ENCODE data around the gene EMC9. TPM values are rescaled to one million over a fixed set of nuclear protein-coding genes. Genes with fewer than 3 reads are reported as not detected.

Gene EMC9
- polyA plus RNA-seq, 6 donors from 2014 or later, result 5.9 to 15.3 (median 9.2) TPM

GRCh38 chr14:24139272-24139934 is 2.0 kb downstream of the EMC9 start:
- H3K4me1 Mint-ChIP-seq, result peaks cover 46 to 73% (median 54%) of the 10 kb centered on the region in 3 donors
- no peaks in the 10 kb centered on the region for H3K9me3 Mint-ChIP-seq
- H3K36me3 Mint-ChIP-seq, result peaks cover 6 to 13% of the 10 kb centered on the region in 2 donors
- H3K4me3 Mint-ChIP-seq, result peak overlapping the region in 7 of 8 donors; percentile 4 to 99 (median 61)
- H3K27me3 Mint-ChIP-seq, result no peaks in the 10 kb centered on the region
- DNase-seq (no peak), ATAC-seq (ENCODE audit: low read depth in 2 of 2) (no peak)
- H3K27ac Mint-ChIP-seq, result peak overlapping the region in 3 of 6 donors; percentile 20 to 85 (median 67)

- peaks cover 41 to 69% (median 50%) of the 10 kb centered on the region in 3 donors for H3K4me1 Mint-ChIP-seq
Observed at GRCh38 chr14:24138396-24139271, 2.8 kb downstream of the EMC9 start.

GRCh38 chr14:24137529-24138395 is 3.6 kb downstream of the EMC9 start:
- peak overlapping the region in 4 of 6 donors; percentile 77 to 98 (median 98) for H3K27ac Mint-ChIP-seq
- H3K36me3 Mint-ChIP-seq, result peaks cover 0 to 9% of the 10 kb centered on the region in 2 donors
- H3K4me3 Mint-ChIP-seq, result peak overlapping the region; percentile 80 to 99 (median 91)

More at GRCh38 chr14:24138396-24139271, 2.8 kb downstream of the EMC9 start:
- Mint-ChIP-seq H3K36me3 (peaks cover 0 to 9% of the 10 kb centered on the region in 2 donors), H3K27me3 (no peaks in the 10 kb centered on the region), H3K27ac (peak overlapping the region in 4 of 6 donors; percentile 67 to 88 (median 85)), H3K4me3 (peak overlapping the region in 7 of 8 donors; percentile 29 to 99 (median 71)), H3K9me3 (no peaks in the 10 kb centered on the region)
- DNase-seq, result no peak
- ATAC-seq (ENCODE audit: low read depth in 2 of 2), result no peak

GRCh38 chr14:24136684-24137528 is 4.5 kb downstream of the EMC9 start:
- peak overlapping the region; percentile 96 to 98 (median 98) for H3K27ac Mint-ChIP-seq
- no peaks in the 10 kb centered on the region for H3K27me3 Mint-ChIP-seq
- no peak for DNase-seq
- H3K4me1 Mint-ChIP-seq, result peaks cover 44 to 63% (median 54%) of the 10 kb centered on the region in 3 donors
- no peak for ATAC-seq (ENCODE audit: low read depth in 2 of 2)
- H3K4me3 Mint-ChIP-seq, result peak overlapping the region; percentile 87 to 99 (median 92)
- peaks cover 0 to 9% of the 10 kb centered on the region in 2 donors for H3K36me3 Mint-ChIP-seq
- H3K9me3 Mint-ChIP-seq, result no peaks in the 10 kb centered on the region

More at GRCh38 chr14:24137529-24138395, 3.6 kb downstream of the EMC9 start:
- H3K4me1 Mint-ChIP-seq, result peaks cover 40 to 64% (median 52%) of the 10 kb centered on the region in 3 donors
- DNase-seq (no peak), ATAC-seq (ENCODE audit: low read depth in 2 of 2) (no peak)
- H3K9me3 Mint-ChIP-seq, result no peaks in the 10 kb centered on the region
- no peaks in the 10 kb centered on the region for H3K27me3 Mint-ChIP-seq

GRCh38 chr14:24135834-24136683 is 5.3 kb downstream of the EMC9 start, which contains the start of gene PSME1:
Gene PSME1 (plus strand): TSS chr14:24136194. CDS start chr14:24136263, 69 bp downstream.
- peaks cover 0 to 9% of the 10 kb centered on the region in 2 donors for H3K36me3 Mint-ChIP-seq
- no peaks in the 10 kb centered on the region for H3K9me3 Mint-ChIP-seq
- H3K4me1 Mint-ChIP-seq, result peaks cover 47 to 60% (median 52%) of the 10 kb centered on the region in 3 donors
- no peaks in the 10 kb centered on the region for H3K27me3 Mint-ChIP-seq
- DNase-seq, result peak; percentile 92
- peak; percentile 84 to 89 for ATAC-seq (ENCODE audit: low read depth in 2 of 2)
- peak within 1 kb of the TSS; percentile 96 to 98 (median 98) for H3K27ac Mint-ChIP-seq
- peak within 1 kb of the TSS; percentile 87 to 99 (median 94) for H3K4me3 Mint-ChIP-seq

- peaks cover 0 to 9% of the 10 kb centered on the region in 2 donors for H3K36me3 Mint-ChIP-seq
- no peak for ATAC-seq (ENCODE audit: low read depth in 2 of 2)
- peak overlapping the region; percentile 93 to 98 (median 96) for H3K27ac Mint-ChIP-seq
- H3K4me3 Mint-ChIP-seq, result peak overlapping the region; percentile 87 to 99 (median 94)
- no peaks in the 10 kb centered on the region for H3K9me3 Mint-ChIP-seq
- DNase-seq, result no peak
- peaks cover 42 to 59% (median 47%) of the 10 kb centered on the region in 3 donors for H3K4me1 Mint-ChIP-seq
- no peaks in the 10 kb centered on the region for H3K27me3 Mint-ChIP-seq
Observed at GRCh38 chr14:24135584-24135833, 5.9 kb downstream of the EMC9 start.

- ATAC-seq (ENCODE audit: low read depth in 2 of 2), result no peak
- Mint-ChIP-seq H3K4me1 (peaks cover 30 to 45% (median 34%) of the 10 kb centered on the region in 3 donors), H3K9me3 (no peaks in the 10 kb centered on the region), H3K36me3 (peaks cover 0 to 4% of the 10 kb centered on the region in 2 donors), H3K4me3 (no peak overlapping the region), H3K27me3 (no peaks in the 10 kb centered on the region), H3K27ac (no peak overlapping the region)
- DNase-seq, result no peak
Observed at GRCh38 chr14:24133735-24134134, 7.7 kb downstream of the EMC9 start.

GRCh38 chr14:24132976-24133375 is 8.4 kb downstream of the EMC9 start:
- H3K36me3 Mint-ChIP-seq, result peaks cover 0 to 4% of the 10 kb centered on the region in 2 donors
- H3K9me3 Mint-ChIP-seq, result no peaks in the 10 kb centered on the region
- H3K27me3 Mint-ChIP-seq, result no peaks in the 10 kb centered on the region
- no peak for DNase-seq
- H3K4me3 Mint-ChIP-seq, result no peak overlapping the region
- H3K4me1 Mint-ChIP-seq, result peaks cover 31 to 40% (median 32%) of the 10 kb centered on the region in 3 donors
- ATAC-seq (ENCODE audit: low read depth in 2 of 2), result no peak
- peak overlapping the region in 3 of 6 donors; percentile 9 to 54 (median 53) for H3K27ac Mint-ChIP-seq

GRCh38 chr14:24132061-24132685 is 9.2 kb downstream of the EMC9 start:
- Mint-ChIP-seq H3K36me3 (peaks cover 0 to 2% of the 10 kb centered on the region in 2 donors), H3K9me3 (no peaks in the 10 kb centered on the region), H3K27ac (peak overlapping the region in 2 of 6 donors; percentile 53 to 54), H3K4me1 (peaks cover 32 to 42% (median 37%) of the 10 kb centered on the region in 3 donors), H3K27me3 (no peaks in the 10 kb centered on the region), H3K4me3 (peak overlapping the region in 1 of 8 donors; percentile 29)
- DNase-seq, result no peak
- no peak for ATAC-seq (ENCODE audit: low read depth in 2 of 2)

GRCh38 chr14:24131549-24131966 is 9.8 kb downstream of the EMC9 start:
- ATAC-seq (ENCODE audit: low read depth in 2 of 2), result no peak
- Mint-ChIP-seq H3K9me3 (no peaks in the 10 kb centered on the region), H3K4me1 (peaks cover 26 to 36% (median 30%) of the 10 kb centered on the region in 3 donors), H3K27ac (no peak overlapping the region), H3K27me3 (no peaks in the 10 kb centered on the region), H3K36me3 (no peaks in the 10 kb centered on the region), H3K4me3 (no peak overlapping the region)
- DNase-seq, result no peak

Data from naive B cell (primary cell).